ENCODE data around the gene KMT5B.

Gene KMT5B

GRCh38 chr11:68167474-68167873 lies 45.6 kb downstream of the KMT5B start:
- DNase-seq (ENCODE audit: low read depth): no peak
- no peak for TF ChIP-seq CTCF (IDR thresholded peaks at IDR 0.05; ENCODE audit: insufficient read depth, low read depth, low read length, missing control alignments)
- H3K4me3 ChIP-seq (ENCODE audit: low read length): no peak overlapping the region

GRCh38 chr11:68166969-68167368 lies 46.1 kb downstream of the KMT5B start:
- no peak for TF ChIP-seq CTCF (IDR thresholded peaks at IDR 0.05; ENCODE audit: insufficient read depth, low read depth, low read length, missing control alignments)
- H3K4me3 ChIP-seq (ENCODE audit: low read length): no peak overlapping the region
- DNase-seq (ENCODE audit: low read depth): no peak

- no peak for TF ChIP-seq CTCF (IDR thresholded peaks at IDR 0.05; ENCODE audit: insufficient read depth, low read depth, low read length, missing control alignments)
- DNase-seq (ENCODE audit: low read depth): no peak
Observed at GRCh38 chr11:68165601-68166000, 47.5 kb downstream of the KMT5B start.

GRCh38 chr11:68164437-68164836 lies 48.7 kb downstream of the KMT5B start:
- no peak overlapping the region for H3K4me3 ChIP-seq (ENCODE audit: low read length)
- DNase-seq (ENCODE audit: low read depth): peak; percentile 79
- TF ChIP-seq CTCF (IDR thresholded peaks at IDR 0.05; ENCODE audit: insufficient read depth, low read depth, low read length, missing control alignments): no peak

More at GRCh38 chr11:68165601-68166000, 47.5 kb downstream of the KMT5B start:
- no peak overlapping the region for H3K4me3 ChIP-seq (ENCODE audit: low read length)

GRCh38 chr11:68163691-68164090 lies 49.4 kb downstream of the KMT5B start:
- H3K4me3 ChIP-seq (ENCODE audit: low read length): no peak overlapping the region
- TF ChIP-seq CTCF (IDR thresholded peaks at IDR 0.05; ENCODE audit: insufficient read depth, low read depth, low read length, missing control alignments): no peak
- no peak for DNase-seq (ENCODE audit: low read depth)

GRCh38 chr11:68160100-68160695 lies 52.9 kb downstream of the KMT5B start:
- H3K4me3 ChIP-seq (ENCODE audit: low read length): no peak overlapping the region
- no peak for TF ChIP-seq CTCF (IDR thresholded peaks at IDR 0.05; ENCODE audit: insufficient read depth, low read depth, low read length, missing control alignments)
- peak; percentile 24 for DNase-seq (ENCODE audit: low read depth)

GRCh38 chr11:68159665-68160064 lies 53.4 kb downstream of the KMT5B start:
- DNase-seq (ENCODE audit: low read depth): no peak
- no peak for TF ChIP-seq CTCF (IDR thresholded peaks at IDR 0.05; ENCODE audit: insufficient read depth, low read depth, low read length, missing control alignments)
- no peak overlapping the region for H3K4me3 ChIP-seq (ENCODE audit: low read length)

Data from epithelial cell of esophagus (primary cell).